LNCAP (cell line): ENCODE results near the gene RNF112.

Experiments used
- CTCF ChIP-seq: fragments of 450-650 bp; IDR thresholded peaks from 2 replicates; pipeline ENCODE4 v1.5.1; 2017; ENCODE audit warnings: mild to moderate bottlenecking

RNF112 gene

DNA sequence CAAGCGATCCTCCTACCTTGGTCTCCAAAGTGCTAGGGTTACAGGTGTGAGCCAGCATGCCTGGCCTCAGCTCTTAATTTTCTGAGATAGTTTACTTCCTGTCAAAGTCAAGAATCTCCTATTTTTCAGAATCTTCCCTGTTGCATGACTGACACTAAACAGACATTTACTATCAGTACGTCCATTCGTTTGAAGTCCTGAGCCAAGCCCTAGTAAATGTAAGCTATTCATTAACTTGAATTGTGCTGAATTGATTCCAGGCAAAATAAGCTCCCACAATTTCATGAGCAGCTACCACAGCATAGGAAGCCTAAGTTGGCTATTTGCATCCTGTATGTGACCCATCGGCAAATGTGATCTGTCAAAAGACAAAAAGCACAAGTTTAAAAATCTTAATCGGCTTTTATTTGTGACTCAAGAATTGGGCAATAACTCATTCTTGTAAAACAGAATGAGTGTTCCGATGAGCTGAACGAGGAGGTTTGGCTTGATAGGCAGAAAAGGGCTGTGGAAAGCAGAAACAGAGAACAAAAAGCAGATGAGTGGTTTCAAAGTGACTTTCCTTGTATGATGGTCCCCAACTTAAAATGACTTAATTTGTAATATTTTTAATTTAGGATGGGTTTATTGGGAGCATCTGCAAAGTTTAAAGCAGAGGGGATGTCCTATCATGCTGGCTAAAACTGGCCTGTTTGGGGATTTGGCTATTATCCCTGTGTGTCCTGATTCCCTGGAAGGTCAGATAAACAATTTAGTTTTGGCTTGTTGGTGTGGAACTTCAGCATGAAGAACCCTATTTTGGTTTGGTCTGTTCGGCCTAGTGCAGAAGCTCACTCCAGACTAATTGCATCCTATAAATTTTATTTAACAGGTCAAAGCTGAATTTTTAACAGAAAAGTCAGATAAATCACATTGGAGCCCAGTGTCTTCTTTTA lies 14.2 kb downstream of the RNF112 start:
- no peak for TF ChIP-seq CTCF

GRCh38 chr17:19426631-19427030 lies 15.6 kb downstream of the RNF112 start:
- no peak for TF ChIP-seq CTCF

DNA sequence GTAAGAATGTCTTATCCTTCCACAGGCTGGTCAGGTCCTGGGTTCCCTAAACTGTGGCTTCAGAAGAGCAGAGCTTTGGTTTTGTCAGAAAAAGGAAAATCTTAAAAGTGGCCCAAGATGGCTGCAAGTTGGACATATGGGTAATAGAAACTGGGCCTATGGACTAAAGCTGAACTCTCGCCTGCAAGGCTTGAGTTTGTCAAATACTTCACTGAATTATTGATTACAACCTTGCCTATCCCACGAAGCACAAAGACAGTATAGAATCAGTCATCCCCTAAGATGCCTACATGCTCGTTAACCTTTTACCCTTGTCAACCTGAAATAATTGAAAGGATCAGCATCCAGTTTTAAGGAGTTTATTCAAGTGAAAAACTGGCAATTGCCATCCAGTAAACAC lies 20.7 kb downstream of the RNF112 start:
- TF ChIP-seq CTCF, result no peak

GRCh38 chr17:19433255-19433654 lies 22.2 kb downstream of the RNF112 start:
- no peak for TF ChIP-seq CTCF

DNA sequence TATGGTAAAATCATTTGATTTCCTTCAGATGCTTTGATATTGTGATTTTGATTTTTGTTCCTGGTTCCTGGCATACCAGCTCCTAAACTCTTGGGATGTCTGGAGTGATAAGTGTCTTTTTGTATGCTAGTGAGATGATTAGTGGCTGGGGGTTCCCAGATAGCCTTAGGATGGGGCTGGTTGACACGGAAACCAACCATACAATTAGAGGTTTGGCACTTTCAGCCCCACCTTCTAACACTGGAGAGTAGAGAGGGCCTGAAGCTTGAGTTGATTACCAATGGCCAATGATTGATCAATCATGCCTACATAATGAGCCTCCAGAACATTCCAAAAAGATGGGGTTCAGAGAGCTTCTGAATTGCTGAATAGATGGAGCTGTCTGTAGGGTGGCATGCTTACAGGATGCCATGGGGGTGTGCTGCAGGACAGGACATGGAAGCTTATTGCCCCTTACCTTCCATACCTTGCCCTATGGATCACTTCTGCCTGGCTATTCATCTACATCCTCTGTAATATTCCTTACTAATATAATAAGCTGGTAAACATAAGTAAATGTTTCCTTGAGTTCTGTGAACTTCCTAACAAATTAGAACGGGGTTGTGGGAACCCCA lies 22.8 kb downstream of the RNF112 start:
- TF ChIP-seq CTCF, result no peak

- TF ChIP-seq CTCF, result no peak
Observed at GRCh38 chr17:19440421-19440820, 29.4 kb downstream of the RNF112 start.

- no peak for TF ChIP-seq CTCF
Observed at GRCh38 chr17:19442731-19443130, 31.7 kb downstream of the RNF112 start.
